Skeletal muscle tissue (tissue), 4 donors: ENCODE measurements around the gene REC114. TPM values are rescaled to one million over a fixed set of nuclear protein-coding genes. Genes with fewer than 3 reads are reported as not detected.

ENCODE experiments used
- H3K27ac ChIP-seq: one replicate; pipeline ENCODE4 v1.7.0; 2013; ENCODE audit warnings: mild to moderate bottlenecking, low read depth, low read length, inconsistent platforms
- H3K27me3 ChIP-seq, 3 donors: one replicate each; pipeline ENCODE4 v1.7.0; 2013; ENCODE audit warnings: low read length in 3 of 3; ENCODE audit not compliant: control insufficient read depth in 3 of 3, insufficient read depth in 3 of 3
- H3K36me3 ChIP-seq, 3 donors: one replicate each; pipeline ENCODE4 v1.7.0; 2013; ENCODE audit warnings: low read length in 3 of 3; ENCODE audit not compliant: control insufficient read depth in 3 of 3, insufficient read depth in 3 of 3
- H3K4me1 ChIP-seq, 3 donors: one replicate each; pipeline ENCODE4 v1.7.0; 2013; ENCODE audit warnings: low read length in 3 of 3, mild to moderate bottlenecking in 3 of 3; ENCODE audit not compliant: control insufficient read depth in 3 of 3, insufficient read depth in 3 of 3
- H3K4me3 ChIP-seq, 3 donors: one replicate each; pipeline ENCODE4 v1.7.0; 2013; ENCODE audit warnings: low read length in 3 of 3
- H3K9ac ChIP-seq, 3 donors: one replicate each; pipeline ENCODE4 v1.7.0; 2013; ENCODE audit warnings: low read length in 3 of 3, mild to moderate bottlenecking in 3 of 3, moderate library complexity in 2 of 3, low read depth in 1 of 3
- H3K9me3 ChIP-seq, 3 donors: one replicate each; pipeline ENCODE4 v1.7.0; 2013; ENCODE audit warnings: low read length in 3 of 3; ENCODE audit not compliant: control insufficient read depth in 3 of 3
- total RNA-seq: library from RNA; depleted of rRNA; stranded (reverse); fragments of >200 nt; gene quantifications from one replicate; pipeline ENCODE4 v1.2.3, GENCODE V29; 2014
- donor health status: Osteomylitis.

REC114 gene
- total RNA-seq, 1 donor from 2014 or later = not detected

GRCh38 chr15:73517566-73517965 lies 74.6 kb downstream of the REC114 start:
- no peak overlapping the region for H3K27ac ChIP-seq
- H3K9me3 ChIP-seq = no peaks in the 10 kb centered on the region
- H3K27me3 ChIP-seq = no peaks in the 10 kb centered on the region
- no peak overlapping the region for H3K4me3 ChIP-seq
- no peaks in the 10 kb centered on the region for H3K36me3 ChIP-seq
- no peak overlapping the region for H3K9ac ChIP-seq
- H3K4me1 ChIP-seq = no peaks in the 10 kb centered on the region

- Histone ChIP-seq H3K9ac (no peak overlapping the region), H3K27ac (no peak overlapping the region), H3K4me1 (no peaks in the 10 kb centered on the region), H3K36me3 (no peaks in the 10 kb centered on the region), H3K27me3 (no peaks in the 10 kb centered on the region), H3K4me3 (no peak overlapping the region), H3K9me3 (no peaks in the 10 kb centered on the region)
These were observed 75.4 kb downstream of the REC114 start for GRCh38 chr15:73518180-73518862.

DNA sequence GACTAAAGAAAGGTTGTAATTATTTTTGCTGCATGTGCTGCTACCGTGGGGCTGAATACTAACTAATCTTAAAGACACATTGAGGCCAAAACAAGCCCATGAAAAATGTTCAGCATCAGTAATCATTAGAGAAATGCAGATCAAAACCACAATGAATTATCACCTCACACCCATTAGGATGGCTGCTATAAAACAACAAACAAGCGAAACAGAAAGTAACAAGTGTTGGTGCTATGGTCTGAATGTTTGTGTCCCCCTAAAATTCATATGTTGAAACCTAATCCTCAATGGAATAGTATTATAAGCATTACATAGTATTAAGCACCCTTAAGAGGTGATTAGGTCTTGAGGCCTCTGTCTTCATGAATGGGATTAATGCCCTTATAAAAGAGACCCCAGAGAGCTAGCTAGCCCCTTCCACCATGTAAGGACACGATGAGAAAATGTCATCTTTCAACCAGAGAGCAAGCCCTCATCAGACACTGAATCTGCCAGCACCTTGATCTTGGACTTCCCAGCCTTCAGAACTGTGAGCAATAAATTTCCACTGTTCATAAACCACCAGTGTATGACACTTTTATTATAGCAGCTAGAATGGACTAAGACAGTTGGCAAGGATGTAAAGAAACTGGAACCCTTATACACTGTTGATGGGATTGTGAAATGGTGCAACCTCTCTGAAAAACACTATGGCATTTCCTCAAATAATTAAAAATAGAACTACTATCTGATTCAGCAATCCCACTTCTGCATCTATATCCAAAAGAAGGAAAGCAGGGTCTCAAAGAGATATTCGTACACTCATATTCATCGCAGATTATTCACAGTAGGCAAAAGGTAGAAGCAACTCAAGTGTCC lies 76.1 kb downstream of the REC114 start:
- H3K36me3 ChIP-seq = no peaks in the 10 kb centered on the region
- no peaks in the 10 kb centered on the region for H3K9me3 ChIP-seq
- no peak overlapping the region for H3K9ac ChIP-seq
- no peaks in the 10 kb centered on the region for H3K4me1 ChIP-seq
- H3K4me3 ChIP-seq = no peak overlapping the region
- H3K27ac ChIP-seq = no peak overlapping the region
- H3K27me3 ChIP-seq = no peaks in the 10 kb centered on the region

GRCh38 chr15:73522011-73522410 lies 79.0 kb downstream of the REC114 start:
- no peak overlapping the region for H3K9ac ChIP-seq
- no peaks in the 10 kb centered on the region for H3K36me3 ChIP-seq
- no peaks in the 10 kb centered on the region for H3K9me3 ChIP-seq
- no peak overlapping the region for H3K27ac ChIP-seq
- no peaks in the 10 kb centered on the region for H3K4me1 ChIP-seq
- H3K27me3 ChIP-seq = no peaks in the 10 kb centered on the region
- no peak overlapping the region for H3K4me3 ChIP-seq

GRCh38 chr15:73524919-73525318 lies 82.0 kb downstream of the REC114 start:
- no peaks in the 10 kb centered on the region for H3K9me3 ChIP-seq
- H3K36me3 ChIP-seq = no peaks in the 10 kb centered on the region
- no peaks in the 10 kb centered on the region for H3K27me3 ChIP-seq
- no peak overlapping the region for H3K27ac ChIP-seq
- no peaks in the 10 kb centered on the region for H3K4me1 ChIP-seq
- H3K4me3 ChIP-seq = no peak overlapping the region
- H3K9ac ChIP-seq = no peak overlapping the region

GRCh38 chr15:73527598-73527997 lies 84.6 kb downstream of the REC114 start:
- Histone ChIP-seq H3K4me1 (no peaks in the 10 kb centered on the region), H3K27ac (no peak overlapping the region), H3K9me3 (no peaks in the 10 kb centered on the region), H3K4me3 (no peak overlapping the region), H3K36me3 (no peaks in the 10 kb centered on the region), H3K9ac (no peak overlapping the region), H3K27me3 (no peaks in the 10 kb centered on the region)

GRCh38 chr15:73530649-73531048 lies 87.7 kb downstream of the REC114 start:
- Histone ChIP-seq H3K4me1 (no peaks in the 10 kb centered on the region), H3K36me3 (no peaks in the 10 kb centered on the region), H3K27ac (no peak overlapping the region), H3K9ac (no peak overlapping the region), H3K27me3 (no peaks in the 10 kb centered on the region), H3K4me3 (no peak overlapping the region), H3K9me3 (no peaks in the 10 kb centered on the region)

DNA sequence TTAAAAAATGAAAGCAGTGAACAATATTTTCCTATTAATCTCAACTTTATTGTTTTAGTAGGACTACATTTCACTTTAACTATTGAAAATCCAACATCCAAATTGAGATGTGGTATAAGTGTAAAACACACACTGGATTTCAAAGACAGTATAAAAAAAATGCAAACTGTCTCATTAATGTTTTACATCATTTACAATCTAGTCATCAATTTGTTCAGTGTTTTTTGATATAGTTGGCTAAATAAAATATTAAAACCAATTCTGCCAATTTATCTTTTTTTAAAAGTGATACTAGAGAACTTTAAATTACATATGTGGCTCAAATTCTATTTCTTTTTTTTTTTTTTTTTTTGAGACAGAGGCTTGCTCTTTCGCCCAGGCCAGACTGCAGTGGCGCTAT lies 95.2 kb downstream of the REC114 start:
- H3K4me1 ChIP-seq = no peaks in the 10 kb centered on the region
- no peaks in the 10 kb centered on the region for H3K27me3 ChIP-seq
- no peak overlapping the region for H3K4me3 ChIP-seq
- H3K9me3 ChIP-seq = no peaks in the 10 kb centered on the region
- H3K9ac ChIP-seq = no peak overlapping the region
- H3K27ac ChIP-seq = no peak overlapping the region
- no peaks in the 10 kb centered on the region for H3K36me3 ChIP-seq

- H3K36me3 ChIP-seq = no peaks in the 10 kb centered on the region
- H3K4me3 ChIP-seq = no peak overlapping the region
- no peak overlapping the region for H3K27ac ChIP-seq
- no peaks in the 10 kb centered on the region for H3K4me1 ChIP-seq
- no peak overlapping the region for H3K9ac ChIP-seq
- no peaks in the 10 kb centered on the region for H3K27me3 ChIP-seq
- no peaks in the 10 kb centered on the region for H3K9me3 ChIP-seq
These were observed 95.7 kb downstream of the REC114 start for GRCh38 chr15:73538563-73539211.
